HL-60 (cell line): ENCODE measurements around the gene KIAA0586.
"Not testable (repeated sequence)": the region's sequence is repeated elsewhere in the genome, so short reads cannot be mapped to it uniquely, and the experiment has no call there.

Experiments used
- DNase-seq, 2 experiments: peaks; one replicate each; pipeline ENCODE4 v3.0.0-alpha.2; 2010 to 2020; ENCODE audit warnings: low read depth in 1 of 2, low spot score in 1 of 2
- H3K27ac ChIP-seq: fragments of 250-450 bp; sonication (Bioruptor Pico); replicated peaks from 2 replicates; pipeline ENCODE4 v1.5.1; 2020; ENCODE audit warnings: mild to moderate bottlenecking, moderate library complexity
- H3K27me3 ChIP-seq: fragments of 250-450 bp; sonication (Bioruptor Pico); 2 replicates; pipeline ENCODE4 v1.5.1; 2021; ENCODE audit warnings: mild to moderate bottlenecking, moderate library complexity; ENCODE audit not compliant: insufficient read depth, poor library complexity, severe bottlenecking
- H3K4me3 ChIP-seq: replicated peaks from 2 replicates; pipeline ENCODE4 v1.5.1; 2011; ENCODE audit warnings: mild to moderate bottlenecking, control low read depth, low read length; ENCODE audit not compliant: insufficient read depth
- CTCF ChIP-seq: IDR thresholded peaks from one replicate; pipeline ENCODE4 v1.5.1; 2011; ENCODE audit warnings: low read length, control low read depth, inconsistent platforms; ENCODE audit not compliant: insufficient read depth
- GABPA ChIP-seq: IDR thresholded peaks from 2 replicates; pipeline ENCODE4 v1.6.1; 2012; ENCODE audit warnings: low read depth
- POLR2AphosphoS5 ChIP-seq: IDR thresholded peaks from 2 replicates; pipeline ENCODE4 v1.6.1; 2012; ENCODE audit warnings: low read depth
- REST ChIP-seq: IDR thresholded peaks from 2 replicates; pipeline ENCODE4 v1.6.1; 2012; ENCODE audit warnings: low read depth; ENCODE audit not compliant: insufficient replicate concordance
- SPI1 ChIP-seq: IDR thresholded peaks from 2 replicates; pipeline ENCODE4 v1.6.1; 2012; ENCODE audit warnings: low read depth, mild to moderate bottlenecking, borderline replicate concordance

The KIAA0586 gene

GRCh38 chr14:58415636-58416547, 11.6 kb upstream of the KIAA0586 start:
- no peak for TF ChIP-seq CTCF
- no peak for DNase-seq

GRCh38 chr14:58416934-58417333, 10.6 kb upstream of the KIAA0586 start:
- not testable (repeated sequence) for H3K27me3 ChIP-seq, H3K4me3 ChIP-seq, H3K27ac ChIP-seq, DNase-seq

More at GRCh38 chr14:58415636-58416547, 11.6 kb upstream of the KIAA0586 start:
- H3K27ac ChIP-seq, result no peak overlapping the region
- no peaks in the 10 kb centered on the region for H3K27me3 ChIP-seq
- no peak overlapping the region for H3K4me3 ChIP-seq

- TF ChIP-seq REST (peak; percentile 11), POLR2AphosphoS5 (peak; percentile 67), CTCF (no peak), GABPA (no peak), SPI1 (no peak)
- Histone ChIP-seq H3K4me3 (peak overlapping the region; percentile 75), H3K27me3 (no peaks in the 10 kb centered on the region), H3K27ac (peak overlapping the region; percentile 100)
- DNase-seq, result peak; percentile 45 to 68
Measured at GRCh38 chr14:58426670-58427280, 744 bp upstream of the KIAA0586 start.

- peak; percentile 56 to 67 for DNase-seq
- Histone ChIP-seq H3K27ac (peak overlapping the region; percentile 100), H3K27me3 (no peaks in the 10 kb centered on the region), H3K4me3 (peak overlapping the region; percentile 75)
- TF ChIP-seq SPI1, result no peak; the same call in 1 of the 2 replicates
- TF ChIP-seq REST, result peak; percentile 33
- no peak for TF ChIP-seq CTCF
- TF ChIP-seq POLR2AphosphoS5, result no peak
- TF ChIP-seq GABPA, result peak; percentile 73
Measured at GRCh38 chr14:58428118-58428683, 682 bp downstream of the KIAA0586 start.
